Measurements from ENCODE around the gene SLC7A1.

Gene SLC7A1

DNA sequence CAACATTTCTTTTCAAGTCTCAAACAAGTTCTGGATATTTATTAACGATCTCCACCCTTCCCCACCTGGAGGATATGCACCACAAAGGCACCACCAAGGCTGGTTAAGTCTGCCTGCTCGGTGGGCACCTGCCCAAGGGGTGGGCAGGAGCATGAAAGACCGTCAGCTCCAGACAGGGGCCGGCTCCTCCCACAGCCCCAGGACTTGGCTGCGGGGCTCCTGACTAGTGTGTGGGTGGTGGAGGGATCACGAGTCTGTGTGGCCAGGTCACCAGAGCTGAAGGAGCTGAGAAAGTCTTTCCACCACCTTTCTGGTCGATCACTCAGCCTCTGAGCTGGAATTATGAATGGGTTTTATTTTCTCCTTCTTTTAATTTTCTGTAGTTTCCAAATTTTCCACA lies 7.8 kb downstream of the SLC7A1 start:
- TF ChIP-seq, protein P1, sequence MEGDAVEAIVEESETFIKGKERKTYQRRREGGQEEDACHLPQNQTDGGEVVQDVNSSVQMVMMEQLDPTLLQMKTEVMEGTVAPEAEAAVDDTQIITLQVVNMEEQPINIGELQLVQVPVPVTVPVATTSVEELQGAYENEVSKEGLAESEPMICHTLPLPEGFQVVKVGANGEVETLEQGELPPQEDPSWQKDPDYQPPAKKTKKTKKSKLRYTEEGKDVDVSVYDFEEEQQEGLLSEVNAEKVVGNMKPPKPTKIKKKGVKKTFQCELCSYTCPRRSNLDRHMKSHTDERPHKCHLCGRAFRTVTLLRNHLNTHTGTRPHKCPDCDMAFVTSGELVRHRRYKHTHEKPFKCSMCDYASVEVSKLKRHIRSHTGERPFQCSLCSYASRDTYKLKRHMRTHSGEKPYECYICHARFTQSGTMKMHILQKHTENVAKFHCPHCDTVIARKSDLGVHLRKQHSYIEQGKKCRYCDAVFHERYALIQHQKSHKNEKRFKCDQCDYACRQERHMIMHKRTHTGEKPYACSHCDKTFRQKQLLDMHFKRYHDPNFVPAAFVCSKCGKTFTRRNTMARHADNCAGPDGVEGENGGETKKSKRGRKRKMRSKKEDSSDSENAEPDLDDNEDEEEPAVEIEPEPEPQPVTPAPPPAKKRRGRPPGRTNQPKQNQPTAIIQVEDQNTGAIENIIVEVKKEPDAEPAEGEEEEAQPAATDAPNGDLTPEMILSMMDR (IDR thresholded peaks at IDR 0.05; ENCODE audit: low read depth, low read length, missing control alignments): no peak
- H3K4me3 ChIP-seq (ENCODE audit: low read depth, low read length): no peak overlapping the region
- DNase-seq (ENCODE audit: low read depth): no peak

DNA sequence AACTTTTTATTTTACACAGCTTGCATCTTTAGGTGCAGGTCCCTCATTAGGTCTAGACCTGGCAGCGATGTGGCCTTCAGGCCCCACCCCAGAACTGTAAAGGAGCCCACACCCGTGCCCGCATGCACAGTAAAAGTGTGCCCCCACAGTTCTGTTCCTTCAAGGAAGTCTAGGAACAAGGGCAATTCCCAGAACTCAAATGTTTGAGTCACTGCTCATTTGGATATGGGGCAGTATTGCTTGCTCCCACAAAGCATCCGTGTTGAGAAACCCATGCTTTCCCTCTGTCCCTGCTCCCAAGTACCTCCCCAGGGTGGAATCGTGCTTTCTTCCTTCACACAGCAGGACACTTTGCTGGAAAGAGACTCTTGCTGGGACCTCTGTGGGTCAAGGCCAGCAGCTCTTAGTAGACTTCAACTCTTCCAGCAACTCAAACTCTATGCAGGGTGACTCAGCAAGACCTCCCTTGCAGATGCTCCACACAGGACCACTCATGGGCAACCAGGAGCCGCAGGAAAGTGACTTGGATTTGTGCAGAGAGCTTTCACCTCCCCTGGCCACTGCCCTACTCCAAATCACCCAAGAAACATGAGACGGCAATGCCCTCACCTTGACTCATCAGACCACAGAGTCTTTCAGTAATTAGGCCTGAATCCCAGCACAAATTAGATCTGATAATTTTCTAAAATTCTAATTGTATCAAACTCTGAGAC lies 12.3 kb downstream of the SLC7A1 start:
- TF ChIP-seq, protein P1 (IDR thresholded peaks at IDR 0.05; ENCODE audit: low read depth, low read length, missing control alignments): no peak
- DNase-seq (ENCODE audit: low read depth): no peak
- no peak overlapping the region for H3K4me3 ChIP-seq (ENCODE audit: low read depth, low read length)

DNA sequence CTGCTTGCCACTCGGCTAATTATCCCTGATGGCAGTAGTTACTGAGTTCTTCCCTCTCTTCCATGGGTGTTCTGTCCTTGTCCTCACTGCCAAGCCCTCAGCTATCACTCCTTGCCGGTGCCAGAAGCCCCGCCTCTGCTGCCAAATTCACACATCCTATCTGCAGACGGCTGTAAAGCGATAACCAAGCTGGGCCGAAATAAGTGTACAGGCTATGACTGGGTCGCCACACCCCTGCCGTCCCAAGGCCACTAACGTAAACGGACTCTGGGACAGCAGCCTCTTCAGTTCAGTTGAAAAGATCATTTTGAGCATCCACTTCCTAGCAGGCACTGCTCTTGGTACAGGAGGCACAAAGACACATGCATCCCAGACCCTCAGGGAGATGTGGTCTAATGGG lies 13.3 kb downstream of the SLC7A1 start:
- H3K4me3 ChIP-seq (ENCODE audit: low read depth, low read length): no peak overlapping the region
- DNase-seq (ENCODE audit: low read depth): no peak
- TF ChIP-seq, protein P1 (IDR thresholded peaks at IDR 0.05; ENCODE audit: low read depth, low read length, missing control alignments): no peak

DNA sequence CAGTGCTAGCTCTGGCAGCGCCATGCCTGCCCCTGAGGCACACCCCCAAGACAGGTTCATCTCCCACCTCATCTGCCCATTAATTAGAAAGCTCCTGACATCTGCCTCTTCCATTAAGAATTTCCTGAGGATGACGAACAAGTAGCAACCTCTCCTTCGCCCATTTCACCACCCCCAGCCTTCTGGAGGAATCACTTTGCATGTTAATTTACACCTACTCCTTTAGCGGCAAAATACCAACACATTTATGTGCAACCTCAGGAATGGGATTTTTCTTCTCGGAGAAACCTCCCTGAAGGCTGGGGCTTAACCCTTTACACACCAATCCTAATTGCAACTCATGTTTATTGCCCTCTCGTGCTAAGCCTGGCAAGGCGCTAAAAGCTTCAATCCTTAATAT lies 13.8 kb downstream of the SLC7A1 start:
- TF ChIP-seq, protein P1 (IDR thresholded peaks at IDR 0.05; ENCODE audit: low read depth, low read length, missing control alignments): no peak

DNA sequence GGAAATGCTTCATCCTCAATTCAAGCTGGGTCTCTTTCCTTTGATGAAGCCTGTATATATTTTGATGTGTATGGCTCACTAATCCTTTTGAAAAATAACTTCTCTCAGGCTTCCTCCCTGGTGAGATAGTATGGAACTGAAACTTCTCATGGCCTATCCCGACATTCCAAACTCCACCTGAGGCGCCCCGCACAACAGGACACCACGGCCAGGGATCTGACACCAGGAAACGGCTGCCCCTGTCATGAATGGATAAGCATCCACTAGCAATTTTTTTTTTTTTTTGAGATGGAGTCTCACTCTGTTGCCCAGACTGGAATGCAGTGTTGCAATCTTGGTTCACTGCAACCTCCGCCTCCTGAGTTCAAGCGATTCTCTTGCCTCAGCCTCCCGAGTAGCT lies 16.4 kb downstream of the SLC7A1 start:
- no peak overlapping the region for H3K4me3 ChIP-seq (ENCODE audit: low read depth, low read length)
- DNase-seq (ENCODE audit: low read depth): no peak
- TF ChIP-seq, protein P1 (IDR thresholded peaks at IDR 0.05; ENCODE audit: low read depth, low read length, missing control alignments): no peak

More for the DNA sequence above, 13.8 kb downstream of the SLC7A1 start:
- H3K4me3 ChIP-seq (ENCODE audit: low read depth, low read length): no peak overlapping the region
- no peak for DNase-seq (ENCODE audit: low read depth)

DNA sequence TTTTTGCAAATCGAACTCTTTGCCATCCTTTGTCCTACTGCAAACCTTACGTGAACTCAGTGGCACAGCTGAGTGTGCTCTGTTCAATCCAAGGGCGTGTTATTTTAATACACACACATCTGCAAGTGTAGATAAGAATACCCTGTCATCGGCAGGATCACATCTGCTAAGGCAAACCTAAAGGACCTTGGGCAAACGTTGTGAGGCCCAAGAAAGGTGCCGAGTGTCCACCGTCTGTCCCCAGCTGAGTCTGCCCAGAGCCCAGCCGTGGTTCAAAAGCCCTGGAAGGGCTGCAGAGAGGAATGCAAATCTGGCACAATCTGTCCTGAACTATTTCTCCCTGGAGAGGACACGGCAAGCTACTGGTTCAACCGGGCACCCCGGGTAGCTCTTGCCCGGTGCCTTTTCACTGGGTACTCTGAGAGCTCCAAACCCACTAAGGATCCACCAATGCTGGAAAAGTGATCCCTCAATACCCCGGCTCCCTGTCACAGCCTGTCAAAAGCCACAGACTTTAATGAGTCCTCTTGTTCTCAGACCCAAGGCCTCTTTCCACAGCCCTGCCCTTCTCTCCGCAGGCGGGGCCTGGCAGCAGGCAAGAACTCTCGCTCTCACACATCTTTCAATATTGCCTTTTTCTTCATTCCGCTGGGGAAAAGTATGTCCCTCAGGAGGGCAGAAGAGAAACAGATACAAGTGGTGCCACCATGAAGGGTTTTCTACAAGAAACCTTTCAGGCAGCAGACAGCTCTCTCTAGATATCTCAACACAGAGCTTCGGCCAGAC lies 17.0 kb downstream of the SLC7A1 start:
- TF ChIP-seq, protein P1 (IDR thresholded peaks at IDR 0.05; ENCODE audit: low read depth, low read length, missing control alignments): no peak
- DNase-seq (ENCODE audit: low read depth): no peak
- H3K4me3 ChIP-seq (ENCODE audit: low read depth, low read length): no peak overlapping the region

Measured in GM12864 (cell line).